ENCODE measurements around the gene VAMP5. TPM values are rescaled to one million over a fixed set of nuclear protein-coding genes. Genes with fewer than 3 reads are reported as not detected.
A peak's percentile ranks its signal among the peaks of the same experiment; 100 is the strongest.

VAMP5 gene
- total and polyA plus RNA-seq, 2 donors (not counting 3 experiments of a cell fraction or from before 2014, with no cell fraction given): 186 to 624 TPM

DNA sequence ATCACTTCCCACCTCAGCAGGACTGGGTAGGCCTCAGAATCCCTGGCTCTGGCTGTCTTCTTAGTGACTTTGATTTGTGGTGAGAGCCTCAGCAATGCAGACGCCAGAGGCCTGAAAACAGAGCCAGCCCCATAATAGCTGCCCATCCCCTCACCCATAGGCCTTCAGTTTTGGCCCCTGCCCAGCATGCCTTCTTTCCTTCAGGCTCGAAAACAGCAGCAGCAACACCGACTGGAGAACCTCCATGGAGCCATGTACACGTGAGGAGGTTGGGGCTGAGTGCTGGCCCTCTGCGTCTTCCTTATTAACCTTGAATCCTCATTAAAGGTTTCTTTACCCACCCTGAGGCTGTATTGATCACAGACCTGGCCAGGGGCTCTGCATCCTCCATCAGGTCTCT, 13.0 kb downstream of the VAMP5 start:
- Histone ChIP-seq H3K27me3 (ENCODE audit: control insufficient read depth in 2 of 2, insufficient read depth in 2 of 2, low read length in 2 of 2) (no peaks in the 10 kb centered on the region), H3K4me1 (ENCODE audit: control insufficient read depth, extremely low read depth, insufficient read depth, low read length) (peaks cover 22% of the 10 kb centered on the region), H4K20me1 (replicated peaks; ENCODE audit: control insufficient read depth, extremely low read depth, insufficient read depth, low read length) (no peaks in the 10 kb centered on the region), H3K9me3 (replicated peaks; ENCODE audit: control insufficient read depth, insufficient read depth, low read length) (no peaks in the 10 kb centered on the region), H2AFZ (ENCODE audit: low read depth, low read length) (no peak overlapping the region), H3K4me2 (ENCODE audit: insufficient read depth, low read length) (no peak overlapping the region), H3K4me3 (replicated peaks in 1 of 3; ENCODE audit: insufficient read depth in 1 of 3, low read depth in 1 of 3, low read length in 3 of 3) (no peak overlapping the region), H3K36me3 (ENCODE audit: control insufficient read depth in 2 of 2, extremely low read depth in 1 of 2, insufficient read depth in 2 of 2, low read length in 2 of 2) (peaks cover 0 to 36% of the 10 kb centered on the region in 2 experiments), H3K79me2 (ENCODE audit: control insufficient read depth, insufficient read depth, low read length) (peaks cover 19% of the 10 kb centered on the region), H3K9me1 (replicated peaks; ENCODE audit: control insufficient read depth, extremely low read depth, insufficient read depth, low read length) (no peaks in the 10 kb centered on the region), H3K9ac (replicated peaks; ENCODE audit: extremely low read depth, insufficient read depth, low read length) (no peak overlapping the region), H3K27ac (ENCODE audit: insufficient read depth, low read depth, low read length) (no peak overlapping the region)
- no peak for TF ChIP-seq JUN (IDR thresholded peaks at IDR 0.05; ENCODE audit: borderline replicate concordance, insufficient read depth, insufficient read length, low read depth)
- no peak for TF ChIP-seq POLR2A (IDR thresholded peaks at IDR 0.05; ENCODE audit: low read depth, low read length)
- TF ChIP-seq GATA2 (IDR thresholded peaks at IDR 0.05; ENCODE audit: insufficient read depth, insufficient read length, low read depth, low read length): no peak
- TF ChIP-seq POLR2AphosphoS5 (IDR thresholded peaks at IDR 0.05; ENCODE audit: insufficient read depth, low read depth, low read length): no peak
- ChIA-PET POLR2A (no interaction called here), CTCF (interaction anchor here (1.3 kb wide), 1 partner anchor 45 kb away, joined by 3 read pairs; no protein-coding TSS in a partner anchor)
- BruUV-seq (replicated peaks): TSS peak; percentile 30
- DNase-seq (ENCODE audit: low read depth, low spot score): no peak
- dilution Hi-C loops (cut with MboI; ENCODE audit: extremely low pct_ligation_motif_present, low sequenced_read_pairs) (no loop called here), intact Hi-C loops (cut with micrococcal nuclease) (no loop called here)
- no peak for FAIRE-seq

DNA sequence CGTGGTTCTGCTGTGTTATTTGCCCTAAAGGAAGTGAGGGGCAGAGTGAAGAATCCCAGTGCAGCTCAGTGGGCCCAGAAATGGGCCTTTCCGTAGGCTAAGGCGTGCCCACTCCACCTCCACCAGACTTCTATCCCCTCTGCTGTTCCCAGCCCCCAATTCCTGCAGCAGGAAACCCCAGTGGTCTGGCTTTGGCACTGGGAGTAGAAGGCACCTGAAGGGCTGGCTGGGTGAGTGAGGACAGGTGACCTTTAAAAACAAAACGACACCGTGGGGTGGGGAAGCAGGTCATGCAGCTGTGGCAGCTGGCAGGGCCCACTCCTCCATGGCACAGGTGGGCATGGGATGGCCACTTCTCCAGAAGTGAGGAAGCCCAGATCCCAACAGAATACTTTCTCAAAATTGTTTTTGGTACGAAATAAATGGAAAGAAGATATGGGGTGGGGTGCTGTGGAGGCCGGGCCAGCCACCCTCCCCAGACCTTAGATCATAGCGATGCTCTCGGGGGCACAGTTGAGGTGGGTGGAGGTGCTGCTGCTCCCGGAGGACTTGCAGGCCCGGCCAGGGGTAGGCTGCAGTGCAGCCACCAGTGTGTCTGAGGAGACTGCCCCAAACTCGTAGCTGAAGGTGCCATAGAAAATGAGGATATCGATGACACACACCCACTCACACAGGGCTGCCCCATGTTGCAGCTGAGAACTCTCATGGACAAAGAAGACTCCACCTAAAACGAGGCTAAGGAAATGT, 14.5 kb downstream of the VAMP5 start:
- no peak overlapping the region for H2AFZ ChIP-seq (ENCODE audit: low read depth, low read length)
- H3K4me2 ChIP-seq (ENCODE audit: insufficient read depth, low read length): no peak overlapping the region
- no TSS peak for BruUV-seq (replicated peaks)
- ChIA-PET POLR2A (no interaction called here), CTCF (interaction anchor here (2.3 kb wide), 1 partner anchor 8 kb away, joined by 8 read pairs; no protein-coding TSS in a partner anchor)
- no peak for FAIRE-seq
- DNase-seq (ENCODE audit: low read depth, low spot score): no peak
- H3K27ac ChIP-seq (ENCODE audit: insufficient read depth, low read depth, low read length): no peak overlapping the region
- H4K20me1 ChIP-seq (replicated peaks; ENCODE audit: control insufficient read depth, extremely low read depth, insufficient read depth, low read length): no peaks in the 10 kb centered on the region
- no peak overlapping the region for H3K4me3 ChIP-seq (replicated peaks in 1 of 3; ENCODE audit: insufficient read depth in 1 of 3, low read depth in 1 of 3, low read length in 3 of 3)
- peaks cover 22% of the 10 kb centered on the region for H3K4me1 ChIP-seq (ENCODE audit: control insufficient read depth, extremely low read depth, insufficient read depth, low read length)
- no peaks in the 10 kb centered on the region for H3K9me3 ChIP-seq (replicated peaks; ENCODE audit: control insufficient read depth, insufficient read depth, low read length)
- peaks cover 19% of the 10 kb centered on the region for H3K79me2 ChIP-seq (ENCODE audit: control insufficient read depth, insufficient read depth, low read length)
- no peak for TF ChIP-seq MYC (IDR thresholded peaks at IDR 0.05; ENCODE audit: low read depth, low read length)
- TF ChIP-seq EZH2 (IDR thresholded peaks at IDR 0.05; ENCODE audit: borderline replicate concordance, low read depth, low read length, severe bottlenecking): no peak
- TF ChIP-seq, protein P1, sequence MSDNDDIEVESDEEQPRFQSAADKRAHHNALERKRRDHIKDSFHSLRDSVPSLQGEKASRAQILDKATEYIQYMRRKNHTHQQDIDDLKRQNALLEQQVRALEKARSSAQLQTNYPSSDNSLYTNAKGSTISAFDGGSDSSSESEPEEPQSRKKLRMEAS (IDR thresholded peaks at IDR 0.05; ENCODE audit: insufficient read depth, insufficient read length): no peak
- TF ChIP-seq, protein P2, sequence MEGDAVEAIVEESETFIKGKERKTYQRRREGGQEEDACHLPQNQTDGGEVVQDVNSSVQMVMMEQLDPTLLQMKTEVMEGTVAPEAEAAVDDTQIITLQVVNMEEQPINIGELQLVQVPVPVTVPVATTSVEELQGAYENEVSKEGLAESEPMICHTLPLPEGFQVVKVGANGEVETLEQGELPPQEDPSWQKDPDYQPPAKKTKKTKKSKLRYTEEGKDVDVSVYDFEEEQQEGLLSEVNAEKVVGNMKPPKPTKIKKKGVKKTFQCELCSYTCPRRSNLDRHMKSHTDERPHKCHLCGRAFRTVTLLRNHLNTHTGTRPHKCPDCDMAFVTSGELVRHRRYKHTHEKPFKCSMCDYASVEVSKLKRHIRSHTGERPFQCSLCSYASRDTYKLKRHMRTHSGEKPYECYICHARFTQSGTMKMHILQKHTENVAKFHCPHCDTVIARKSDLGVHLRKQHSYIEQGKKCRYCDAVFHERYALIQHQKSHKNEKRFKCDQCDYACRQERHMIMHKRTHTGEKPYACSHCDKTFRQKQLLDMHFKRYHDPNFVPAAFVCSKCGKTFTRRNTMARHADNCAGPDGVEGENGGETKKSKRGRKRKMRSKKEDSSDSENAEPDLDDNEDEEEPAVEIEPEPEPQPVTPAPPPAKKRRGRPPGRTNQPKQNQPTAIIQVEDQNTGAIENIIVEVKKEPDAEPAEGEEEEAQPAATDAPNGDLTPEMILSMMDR (IDR thresholded peaks at IDR 0.05; ENCODE audit: extremely low read depth in 1 of 2, insufficient read depth in 1 of 2, low read depth in 1 of 2, low read length in 2 of 2): no peak
- TF ChIP-seq POLR2AphosphoS5 (IDR thresholded peaks at IDR 0.05; ENCODE audit: insufficient read depth, low read depth, low read length): no peak
- no peak for TF ChIP-seq JUN (IDR thresholded peaks at IDR 0.05; ENCODE audit: borderline replicate concordance, insufficient read depth, insufficient read length, low read depth)
- no peak for TF ChIP-seq FOS (IDR thresholded peaks at IDR 0.05; ENCODE audit: borderline replicate concordance, insufficient read depth, low read length)
- no peak for TF ChIP-seq POLR2A (IDR thresholded peaks at IDR 0.05; ENCODE audit: low read depth, low read length)
- TF ChIP-seq GATA2 (IDR thresholded peaks at IDR 0.05; ENCODE audit: insufficient read depth, insufficient read length, low read depth, low read length): no peak
- H3K36me3 ChIP-seq (ENCODE audit: control insufficient read depth in 2 of 2, extremely low read depth in 1 of 2, insufficient read depth in 2 of 2, low read length in 2 of 2): peaks cover 0 to 29% of the 10 kb centered on the region in 2 experiments
- H3K9me1 ChIP-seq (replicated peaks; ENCODE audit: control insufficient read depth, extremely low read depth, insufficient read depth, low read length): no peaks in the 10 kb centered on the region
- no peaks in the 10 kb centered on the region for H3K27me3 ChIP-seq (ENCODE audit: control insufficient read depth in 2 of 2, insufficient read depth in 2 of 2, low read length in 2 of 2)
- dilution Hi-C loops (cut with MboI; ENCODE audit: extremely low pct_ligation_motif_present, low sequenced_read_pairs) (no loop called here), intact Hi-C loops (cut with micrococcal nuclease) (no loop called here)
- no peak overlapping the region for H3K9ac ChIP-seq (replicated peaks; ENCODE audit: extremely low read depth, insufficient read depth, low read length)
